NCI-H2029 (cell line): ENCODE results near the gene EMSY.
"Not testable (repeated sequence)": the region's sequence is repeated elsewhere in the genome, so short reads cannot be mapped to it uniquely, and the experiment has no call there.

Experiments
- DNase-seq: peaks from one replicate; lab custom pipeline; 2025; lab: John Stamatoyannopoulos, UW

Gene EMSY

DNA sequence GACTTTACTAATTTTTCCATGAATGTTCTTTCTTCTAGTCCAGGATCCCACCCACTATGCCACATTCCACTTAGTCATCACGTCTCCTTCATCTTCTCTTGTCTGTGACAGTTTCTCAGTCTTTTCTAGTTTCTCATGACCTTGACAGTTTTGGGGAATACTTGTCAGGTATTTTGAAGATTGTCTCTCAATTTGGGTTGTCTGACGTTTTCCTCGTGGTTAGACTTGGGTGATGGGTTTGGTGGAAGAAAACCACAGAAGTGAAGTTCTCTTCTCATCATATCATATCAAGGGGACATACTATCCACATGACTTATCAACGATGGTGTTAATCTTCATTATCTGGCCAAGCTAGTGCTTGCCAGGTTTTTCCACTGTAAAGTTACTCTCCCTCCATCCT is 123.3 kb downstream of the EMSY start:
- DNase-seq, result no peak

DNA sequence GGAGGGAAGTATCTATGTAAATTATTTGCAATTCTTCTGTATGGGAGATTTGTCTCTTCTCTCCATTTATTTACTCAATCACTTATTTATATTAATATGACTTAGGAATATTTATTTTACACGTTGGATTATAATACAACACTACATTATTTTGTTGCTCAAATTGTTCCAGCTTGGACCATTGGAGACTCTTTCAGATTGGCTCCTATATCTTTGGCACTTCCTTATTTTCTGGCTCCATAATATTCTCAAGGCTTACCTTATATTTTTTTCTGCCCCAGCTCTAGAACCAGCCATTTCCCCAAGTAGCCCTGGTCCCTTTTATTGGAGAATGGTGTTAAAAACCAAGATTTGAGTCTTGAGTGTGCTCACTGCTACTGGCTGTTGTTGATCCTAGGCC is 123.8 kb downstream of the EMSY start:
- no peak for DNase-seq

DNA sequence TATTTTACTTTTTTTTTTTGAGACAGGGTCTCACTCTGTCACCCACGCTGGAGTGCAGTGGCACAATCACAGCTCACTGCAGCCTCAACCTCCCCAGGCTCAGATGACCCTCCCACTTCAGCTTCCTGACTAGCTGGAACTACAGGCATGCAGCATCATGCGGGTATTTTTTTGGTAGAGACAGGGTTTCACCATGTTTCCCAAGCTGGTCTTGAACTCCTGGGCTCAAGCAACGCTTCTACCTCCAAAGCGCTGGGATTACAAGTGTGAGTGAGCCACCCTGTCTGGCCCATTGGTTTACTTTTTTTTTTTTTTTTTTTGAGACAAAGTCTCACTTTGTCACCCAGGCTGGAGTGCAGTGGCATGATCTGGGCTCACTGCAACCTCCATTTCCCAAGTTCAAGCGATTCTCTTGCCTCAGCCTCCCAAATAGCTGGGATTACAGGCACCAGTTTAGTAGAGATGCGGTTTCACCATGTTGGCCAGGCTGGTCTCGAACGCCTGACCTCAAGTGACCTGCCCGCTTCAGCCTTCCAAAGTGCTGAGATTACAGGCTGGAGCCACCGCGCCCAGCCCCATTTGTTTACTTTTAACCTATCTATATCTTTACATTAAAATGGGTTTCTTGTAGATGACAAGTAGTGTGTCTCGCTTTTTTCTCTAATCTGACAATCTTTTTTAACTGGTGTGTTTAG is 127.5 kb downstream of the EMSY start:
- DNase-seq, result not testable (repeated sequence)

DNA sequence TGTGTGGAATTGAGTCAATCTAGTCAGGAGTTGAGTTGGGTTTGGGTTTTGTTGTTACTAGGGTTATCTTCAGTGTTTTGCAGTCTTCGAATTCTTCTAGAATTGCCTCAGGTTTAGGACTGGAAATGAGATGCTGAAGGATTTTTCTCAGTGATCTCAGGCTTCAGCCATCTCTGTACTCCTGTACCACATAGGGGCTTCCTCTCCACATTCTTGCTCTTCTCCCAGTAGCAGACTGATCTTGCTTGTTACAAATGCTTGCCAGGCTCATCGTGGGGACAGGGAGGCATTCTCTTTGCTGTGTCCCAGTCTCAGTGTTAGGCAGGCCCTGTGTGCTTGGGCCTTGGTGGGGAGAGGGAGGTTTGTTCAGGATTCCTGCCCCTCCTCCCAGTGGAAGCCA is 129.6 kb downstream of the EMSY start:
- DNase-seq, result no peak

DNA sequence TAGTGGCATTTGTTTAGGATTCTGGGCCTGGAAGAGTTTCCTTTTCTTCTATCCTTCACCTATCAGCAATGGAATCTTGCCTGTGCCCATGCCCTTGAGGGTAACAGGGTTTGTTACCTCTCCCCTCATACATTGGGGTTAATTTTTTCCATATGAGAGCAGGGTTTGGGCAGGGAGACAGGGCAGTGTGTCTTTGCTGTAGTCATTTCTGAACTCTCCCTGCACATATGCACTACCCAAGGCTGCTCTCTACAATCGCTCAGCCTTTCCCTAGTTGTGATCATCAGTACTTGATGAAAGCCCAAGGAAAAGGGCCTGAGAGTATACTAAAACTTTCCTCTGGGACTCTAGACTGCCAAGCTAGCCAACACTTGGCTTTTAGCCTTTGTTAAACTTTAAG is 130.1 kb downstream of the EMSY start:
- DNase-seq, result no peak

DNA sequence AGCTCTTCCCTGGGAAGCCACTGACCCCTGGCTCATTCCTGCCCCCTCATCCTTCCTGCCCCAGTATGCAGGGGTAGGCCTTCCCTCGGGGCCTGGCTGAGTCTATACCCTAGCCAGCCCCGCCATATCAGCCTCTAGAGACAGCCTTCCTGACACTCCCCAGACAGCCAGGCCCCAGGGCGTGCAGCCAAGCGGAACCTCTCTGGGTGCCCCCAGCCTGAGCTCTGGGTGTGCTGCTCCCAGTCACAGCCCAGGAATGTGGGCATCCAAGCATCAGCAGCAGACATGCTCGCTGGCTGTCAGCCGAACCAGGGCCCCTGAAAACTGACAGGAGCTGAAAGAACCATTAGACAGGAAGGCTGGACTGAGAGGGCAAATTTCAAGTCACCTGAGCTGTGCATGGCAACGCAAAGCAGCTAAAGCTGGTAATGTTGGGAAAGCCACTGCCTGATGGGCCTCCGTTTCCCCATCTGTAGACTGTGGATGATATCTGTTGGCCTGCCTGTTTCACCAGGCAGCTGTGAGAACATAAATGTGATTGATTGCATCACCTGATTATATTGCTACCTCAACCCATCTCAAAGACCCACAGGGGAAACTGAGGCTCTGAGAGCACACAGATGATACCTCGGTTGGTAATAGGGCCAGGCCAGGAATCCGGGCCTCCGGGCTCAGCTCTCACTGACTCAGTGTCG is 132.6 kb downstream of the EMSY start:
- no peak for DNase-seq

DNA sequence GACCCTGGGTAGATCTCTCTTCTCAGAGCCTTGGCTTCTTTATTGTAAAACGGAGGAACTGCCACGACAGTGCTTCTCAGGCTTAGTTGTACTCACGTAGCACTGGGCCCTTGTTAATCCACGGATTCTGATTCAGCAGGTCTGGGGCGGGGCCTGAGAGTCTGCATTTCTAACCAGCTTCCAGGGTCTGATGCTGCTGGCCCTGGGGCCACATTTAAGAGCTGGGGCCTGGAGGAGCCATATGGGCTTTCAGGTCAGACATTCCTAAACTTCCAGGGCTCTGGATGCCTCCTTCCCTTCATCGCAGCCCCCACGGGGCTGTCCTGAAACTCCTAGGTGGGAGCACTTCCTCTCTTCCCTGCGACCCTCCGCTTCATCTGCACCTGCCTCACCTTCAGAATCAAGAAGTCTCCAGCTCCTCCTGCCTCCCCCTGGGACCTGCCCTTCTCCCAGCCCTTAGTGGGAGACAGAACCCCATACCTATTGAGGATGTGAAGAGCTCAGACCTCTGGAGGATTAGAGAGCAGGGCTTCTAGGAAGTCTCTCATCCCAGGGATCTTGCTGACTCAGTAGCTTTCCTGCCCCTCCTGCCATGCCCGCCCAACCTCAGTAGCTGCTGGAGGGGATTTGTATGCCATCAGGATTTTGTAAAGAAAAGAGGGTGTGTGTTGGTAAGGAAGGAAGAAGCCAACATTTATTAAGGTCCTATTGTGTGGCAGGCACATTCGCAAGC is 133.3 kb downstream of the EMSY start:
- no peak for DNase-seq

DNA sequence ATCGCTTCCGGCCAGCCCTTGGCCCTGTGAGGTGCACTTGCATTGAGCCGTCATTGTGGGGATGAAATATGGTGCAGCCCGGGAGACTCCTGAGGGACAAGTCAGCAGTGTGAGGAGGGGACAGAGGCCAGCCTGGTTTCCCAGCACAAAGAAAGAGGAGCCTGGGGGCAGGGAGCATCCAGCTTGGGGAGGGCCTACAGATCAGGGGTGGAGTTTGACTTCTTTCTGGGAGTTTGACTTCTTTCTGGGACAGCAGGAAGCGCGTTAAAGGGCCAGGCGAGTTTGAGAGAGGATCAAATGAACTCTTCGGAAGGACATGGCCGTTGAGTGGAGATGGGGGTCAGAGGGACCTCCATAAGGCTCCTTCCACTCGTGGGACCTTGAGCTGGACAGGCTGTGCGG is 133.8 kb downstream of the EMSY start:
- DNase-seq, result no peak

DNA sequence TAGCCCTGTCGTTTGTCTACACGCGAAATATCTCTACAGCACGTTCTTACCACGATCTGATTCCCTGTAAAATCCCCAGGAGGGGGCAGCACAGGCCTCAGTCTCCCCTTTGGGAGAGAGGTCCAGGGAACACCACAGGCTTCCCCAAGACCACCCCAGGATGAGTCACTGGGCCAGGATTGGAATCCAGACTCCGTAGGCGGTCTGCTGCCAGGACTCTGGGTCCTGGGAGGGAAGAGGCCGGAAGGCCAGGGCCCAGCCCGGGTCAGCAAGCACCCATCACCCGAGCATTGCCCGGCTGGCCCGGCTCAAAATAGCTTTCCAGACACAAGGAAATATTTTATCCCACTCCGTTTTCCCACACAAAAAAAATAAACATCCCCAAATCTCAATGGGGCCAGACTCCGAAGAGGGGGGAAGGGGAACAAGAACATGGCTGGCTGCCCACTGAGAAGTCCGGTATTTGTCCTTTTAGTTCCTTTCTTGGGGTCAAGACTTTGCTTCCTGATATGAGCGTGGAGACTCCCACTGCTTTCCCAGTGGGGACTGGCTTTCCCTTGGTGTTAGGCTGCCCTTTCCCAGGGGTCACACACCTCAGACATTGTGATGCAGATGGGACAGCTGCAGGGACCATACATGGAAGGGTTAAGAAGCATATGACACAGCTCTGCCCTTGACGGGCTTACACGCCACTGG is 134.4 kb downstream of the EMSY start:
- no peak for DNase-seq

DNA sequence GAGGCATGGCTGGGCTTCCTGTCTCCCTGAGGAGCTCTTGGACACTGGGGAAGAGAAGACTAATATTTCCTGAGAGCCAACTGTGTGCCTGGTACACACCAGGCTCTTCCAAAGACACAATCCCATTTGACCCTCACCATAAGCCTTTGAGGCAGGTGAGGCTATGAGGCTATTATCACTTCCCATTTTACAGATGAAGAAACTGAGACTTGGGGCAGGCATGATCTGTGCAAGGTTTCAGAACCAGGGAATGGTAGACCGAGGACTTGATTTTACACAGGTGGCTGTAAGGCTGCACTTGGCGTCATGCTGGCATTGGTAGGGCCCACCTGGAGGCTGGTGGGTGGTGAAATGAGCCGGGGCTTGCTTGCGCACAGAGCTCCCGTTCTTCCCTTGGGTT is 134.9 kb downstream of the EMSY start:
- DNase-seq, result no peak

DNA sequence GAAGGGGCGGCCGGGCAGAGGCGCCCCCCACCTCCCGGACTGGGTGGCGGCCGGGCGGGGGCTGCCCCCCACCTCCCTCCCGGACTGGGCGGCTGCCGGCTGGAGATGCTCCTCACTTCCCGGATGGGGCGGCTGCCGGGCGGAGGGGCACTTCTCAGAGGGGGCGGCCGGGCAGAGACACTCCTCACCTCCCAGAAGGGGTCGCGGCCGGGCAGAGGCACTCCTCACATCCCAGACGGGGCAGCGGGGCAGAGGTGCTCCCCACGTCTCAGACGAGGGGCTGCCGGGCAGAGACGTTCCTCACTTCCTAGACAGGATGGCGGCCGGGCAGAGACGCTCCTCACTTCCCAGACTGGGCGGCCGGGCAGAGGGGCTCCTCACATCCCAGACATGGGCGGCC is 137.7 kb downstream of the EMSY start:
- DNase-seq, result not testable (repeated sequence)

DNA sequence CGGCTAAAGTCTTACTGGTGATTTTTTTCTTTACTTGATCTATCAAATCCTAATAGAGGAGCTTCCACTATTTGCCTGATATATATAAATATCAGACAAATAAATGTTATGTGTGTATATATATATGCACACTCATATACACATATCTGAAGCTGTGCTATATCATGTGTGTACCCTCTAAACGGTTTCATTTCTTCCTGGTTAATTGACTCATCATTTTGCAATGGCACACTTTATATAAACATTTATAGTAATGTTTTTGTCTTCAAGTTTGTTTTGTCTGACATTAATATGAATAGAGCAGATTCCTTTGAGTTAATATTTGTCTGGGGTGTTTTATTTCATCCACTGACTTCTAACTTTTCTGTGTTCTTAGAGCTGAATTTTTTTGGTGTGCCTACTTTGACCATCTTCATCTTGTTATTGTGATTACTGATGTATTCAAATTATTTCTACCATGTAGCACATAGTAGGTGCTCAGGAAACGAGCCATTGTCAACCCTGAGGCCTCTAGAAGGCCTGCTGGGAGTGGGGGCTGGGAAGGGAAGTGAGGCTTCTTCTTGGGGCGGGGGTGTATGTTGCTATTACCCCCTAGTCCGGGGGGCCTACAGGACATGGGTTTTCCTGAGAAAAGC is 143.1 kb downstream of the EMSY start:
- DNase-seq, result no peak

DNA sequence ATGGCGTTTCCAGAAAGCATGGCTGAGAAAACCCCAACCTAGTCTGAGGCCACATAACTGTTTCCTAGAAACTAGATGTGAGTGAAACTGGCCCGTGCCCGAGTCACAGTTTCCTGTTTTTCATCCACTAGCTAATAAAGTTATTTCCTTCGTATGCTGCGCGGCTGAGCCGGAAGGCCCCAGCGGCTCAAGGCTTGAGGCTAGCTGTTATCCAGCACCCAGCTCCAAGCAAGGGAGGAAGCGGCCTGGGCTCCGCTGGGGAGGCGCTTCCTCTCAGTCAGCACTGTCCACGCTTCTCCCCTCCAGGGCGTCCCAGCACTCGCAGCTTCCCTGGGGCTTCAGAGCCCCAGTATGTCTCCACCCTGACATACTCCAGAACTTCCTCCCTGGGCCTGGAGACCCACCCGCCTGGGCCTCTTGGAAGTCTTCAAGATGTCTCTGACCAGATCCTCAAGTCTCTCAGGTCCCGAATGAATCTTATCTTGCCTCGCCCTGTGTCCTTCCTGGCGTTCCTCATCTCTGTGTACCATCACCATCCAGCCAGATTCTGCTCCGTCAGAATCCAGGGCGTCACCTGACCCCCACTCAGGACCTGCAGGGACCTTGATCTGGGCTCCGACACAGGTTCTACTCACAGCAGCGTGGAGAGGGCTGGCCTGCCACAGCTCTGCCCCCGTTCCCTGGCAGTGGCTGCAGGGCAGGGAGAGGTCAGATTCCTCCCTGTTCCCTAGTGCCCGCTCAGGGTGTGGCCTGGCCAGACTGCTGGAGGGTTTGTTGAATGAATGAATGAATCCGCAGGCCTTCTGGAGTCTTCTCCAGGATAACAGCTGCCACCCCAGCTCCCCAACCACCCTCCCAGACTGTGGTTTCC is 143.9 kb downstream of the EMSY start:
- no peak for DNase-seq

DNA sequence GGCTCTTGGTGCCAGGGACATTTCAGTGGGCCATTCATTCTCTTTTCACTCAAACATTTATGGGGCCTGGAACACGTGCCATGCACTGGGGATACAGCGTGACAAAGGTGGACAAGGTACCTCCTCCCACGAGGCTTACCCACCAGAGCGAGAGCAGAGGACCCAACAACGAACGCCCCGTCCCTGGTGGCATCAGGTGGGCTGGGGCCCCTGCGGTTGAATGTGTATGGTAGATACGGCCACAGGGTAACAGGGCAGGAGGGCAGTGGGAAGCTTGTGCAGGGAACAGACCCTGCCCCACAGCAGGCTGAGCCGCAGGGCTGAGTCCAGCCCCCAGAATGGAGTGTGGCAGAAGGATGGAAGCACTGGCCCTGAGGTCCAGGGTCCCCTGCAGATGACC is 144.7 kb downstream of the EMSY start:
- no peak for DNase-seq

DNA sequence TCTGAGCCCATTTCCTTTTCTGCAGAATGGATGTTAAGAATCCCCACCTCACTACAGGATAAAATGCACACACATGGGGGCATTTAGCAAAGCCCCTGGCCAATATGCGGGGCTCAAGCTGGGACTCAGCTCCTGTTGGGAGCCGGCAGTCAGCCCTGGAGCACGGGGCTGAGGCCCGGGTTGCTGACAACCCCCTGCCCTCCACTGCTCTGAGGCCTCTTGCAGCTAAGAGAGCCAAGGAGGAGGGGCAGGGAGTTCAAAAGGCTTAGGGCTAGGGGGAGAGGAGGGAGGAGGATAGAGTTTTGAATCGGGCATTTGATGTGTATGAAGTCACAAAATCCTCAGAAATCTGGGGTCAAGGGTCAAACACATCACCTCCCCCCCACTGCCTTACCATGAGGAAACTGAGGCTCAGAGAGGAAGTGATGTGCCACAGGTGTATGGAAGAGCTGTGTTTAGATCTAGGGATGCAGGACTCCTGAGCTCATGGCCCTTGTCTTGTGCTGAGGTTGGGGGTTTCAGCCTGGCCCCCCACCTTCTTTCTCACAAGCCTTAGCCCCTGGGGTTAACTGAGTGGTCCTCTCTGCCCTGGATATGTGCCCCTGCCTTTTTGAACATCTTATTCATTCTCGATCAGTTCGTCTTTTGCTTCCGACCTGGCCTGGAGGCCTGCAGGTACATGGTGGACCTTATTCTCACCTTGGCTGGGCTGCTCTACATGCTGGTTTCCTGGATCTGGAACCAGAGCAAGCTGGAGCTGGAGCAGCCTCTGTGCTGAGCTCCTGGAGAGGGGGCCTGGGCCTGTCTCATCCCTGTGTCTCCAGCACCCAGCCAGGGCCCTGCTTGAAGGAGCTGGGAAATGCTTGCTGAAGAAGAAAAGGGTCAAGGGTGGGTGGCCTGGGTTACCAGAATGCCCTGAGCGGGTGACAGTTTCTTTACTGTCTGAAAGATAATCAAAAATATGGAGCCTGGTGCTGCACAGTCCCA is 145.4 kb downstream of the EMSY start:
- DNase-seq, result no peak

DNA sequence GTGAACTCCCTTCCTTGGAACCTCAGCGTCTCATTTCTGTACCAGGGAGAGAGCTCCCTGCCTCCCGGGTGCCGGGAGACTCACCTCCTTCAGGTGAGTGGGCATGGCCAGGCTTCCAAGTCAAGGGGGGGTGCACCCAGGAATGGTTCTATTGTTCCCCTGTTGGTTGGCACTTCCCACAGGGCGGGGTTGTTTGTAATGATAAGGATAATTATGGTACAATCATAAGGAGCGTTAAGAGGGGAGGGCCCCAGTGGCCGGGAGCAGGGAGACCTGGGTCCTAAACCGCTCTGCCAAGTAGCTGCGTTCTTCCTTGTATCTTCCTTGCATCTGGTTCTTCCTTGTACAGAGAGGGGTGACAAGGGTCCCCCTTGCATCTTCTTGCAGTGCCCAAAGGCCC is 146.6 kb downstream of the EMSY start:
- no peak for DNase-seq

DNA sequence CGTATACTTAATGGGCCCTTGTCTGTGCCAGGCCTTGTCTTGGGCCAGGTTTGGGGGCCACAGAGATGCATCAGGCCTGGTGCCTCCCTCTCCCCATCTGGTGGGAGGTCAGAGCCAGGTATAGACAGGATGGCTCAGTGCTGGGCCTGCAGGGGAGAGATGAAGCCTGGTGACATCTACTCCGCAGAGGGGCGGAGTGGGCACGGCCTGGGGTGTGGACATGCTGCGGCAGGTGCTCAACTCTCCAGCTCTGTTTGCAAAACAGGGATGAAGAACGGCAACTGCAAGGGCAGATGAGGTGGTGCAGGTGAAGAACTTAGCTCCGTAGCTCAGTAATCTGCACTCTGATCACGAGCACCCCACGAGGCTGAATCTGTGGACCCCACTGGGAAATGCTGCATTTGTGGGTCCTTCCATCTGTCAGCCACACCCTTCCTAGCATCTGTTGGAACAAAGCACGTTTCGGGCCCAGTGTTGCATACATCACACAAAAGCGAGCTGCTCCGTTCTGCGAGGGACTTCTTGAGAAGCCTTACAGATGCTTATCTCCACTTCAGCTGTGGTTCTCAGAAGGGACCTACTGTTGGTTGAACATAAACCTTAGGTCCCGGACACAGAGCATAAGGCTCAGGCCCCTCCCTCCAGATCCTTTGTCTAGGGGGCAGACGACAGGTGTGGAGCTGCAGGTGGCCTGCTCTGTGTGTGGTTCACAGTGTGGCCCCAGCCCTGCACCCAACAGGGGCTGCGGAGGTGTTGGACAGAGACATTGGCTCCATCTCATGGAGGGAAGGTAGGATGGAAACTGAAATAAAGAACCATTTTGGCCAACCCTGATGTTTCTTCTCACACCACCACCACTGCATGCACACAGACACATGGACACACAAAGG is 147.5 kb downstream of the EMSY start:
- DNase-seq, result no peak

DNA sequence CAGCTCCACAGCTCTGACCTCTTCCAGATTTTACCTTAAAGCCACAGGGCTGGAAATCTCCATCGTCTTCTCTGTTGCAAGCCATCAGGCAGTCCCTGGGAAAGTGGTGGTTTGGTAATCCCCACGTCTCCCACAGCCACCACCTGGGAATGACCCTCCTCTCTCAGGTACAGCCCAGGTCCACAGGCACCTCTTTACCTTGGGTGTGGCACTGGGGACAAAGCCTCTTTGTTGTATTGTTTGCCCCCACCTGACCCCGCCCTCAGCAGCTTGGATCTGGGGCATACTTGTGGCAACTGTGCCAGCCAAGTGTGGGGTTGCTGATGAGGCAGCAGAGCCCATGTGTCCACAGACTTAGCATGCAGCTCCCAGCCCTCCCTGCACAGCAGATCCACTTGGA is 148.1 kb downstream of the EMSY start:
- DNase-seq, result no peak

DNA sequence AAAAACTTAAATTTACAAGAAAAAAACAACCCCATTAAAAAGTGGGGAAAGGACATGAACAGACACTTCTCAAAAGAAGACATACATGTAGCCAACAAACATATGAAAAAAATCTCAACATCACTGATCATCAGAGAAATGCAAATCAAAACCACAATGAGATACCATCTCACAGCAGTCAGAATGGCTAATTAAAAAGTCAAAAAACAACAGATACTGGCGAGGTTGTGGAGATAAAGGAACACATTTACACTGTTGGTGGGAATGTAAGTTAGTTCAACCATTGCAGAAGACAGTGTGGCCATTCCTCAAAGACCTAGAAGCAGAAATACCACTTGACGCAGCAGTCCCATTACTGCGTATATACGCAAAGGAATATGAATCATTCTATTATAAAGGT is 150.3 kb downstream of the EMSY start:
- DNase-seq, result not testable (repeated sequence)
